Neuronal stem cell (in vitro differentiated cells): ENCODE results near the gene TECRL.

Experiments used
- DNase-seq: peaks from one replicate; pipeline ENCODE4 v3.0.0-alpha.2; 2013; ENCODE audit warnings: low spot score
- H2AFZ ChIP-seq: one replicate; pipeline ENCODE4 v1.6.1; 2013; ENCODE audit warnings: mild to moderate bottlenecking, low read length, inconsistent platforms
- H2AK5ac ChIP-seq: 2 replicates; pipeline ENCODE4 v1.6.1; 2013; ENCODE audit warnings: low read depth, mild to moderate bottlenecking, inconsistent platforms, low read length, moderate library complexity, mixed read lengths
- H2BK120ac ChIP-seq: 2 replicates; pipeline ENCODE4 v1.6.1; 2013; ENCODE audit warnings: low read depth, mild to moderate bottlenecking, inconsistent platforms, low read length, moderate library complexity, mixed read lengths
- H2BK12ac ChIP-seq: one replicate; pipeline ENCODE4 v1.6.1; 2013; ENCODE audit warnings: low read length, inconsistent platforms
- H2BK15ac ChIP-seq: 2 replicates; pipeline ENCODE4 v1.6.1; 2013; ENCODE audit warnings: mild to moderate bottlenecking, low read length, inconsistent platforms, mixed read lengths
- H2BK5ac ChIP-seq: one replicate; pipeline ENCODE4 v1.6.1; 2013; ENCODE audit warnings: inconsistent platforms, mild to moderate bottlenecking, low read length, moderate library complexity
- H3K14ac ChIP-seq: one replicate; pipeline ENCODE4 v1.6.1; 2013; ENCODE audit warnings: low read length, inconsistent platforms
- H3K18ac ChIP-seq: 2 replicates; pipeline ENCODE4 v1.6.1; 2013; ENCODE audit warnings: low read length, inconsistent platforms
- H3K23ac ChIP-seq: 2 replicates; pipeline ENCODE4 v1.6.1; 2013; ENCODE audit warnings: low read depth, mild to moderate bottlenecking, mixed read lengths, low read length, inconsistent platforms; ENCODE audit not compliant: poor library complexity
- H3K27ac ChIP-seq: replicated peaks from 3 replicates; pipeline ENCODE4 v1.5.1; 2013; ENCODE audit warnings: low read length, inconsistent platforms
- H3K27me3 ChIP-seq, 3 experiments: 2 replicates each; pipeline ENCODE4 v1.6.1; 2013; ENCODE audit warnings: low read length in 3 of 3, mild to moderate bottlenecking in 2 of 3, inconsistent platforms in 1 of 3, low read depth in 1 of 3, mixed read lengths in 1 of 3, moderate library complexity in 1 of 3; ENCODE audit not compliant: control insufficient read depth in 3 of 3, insufficient read depth in 3 of 3
- H3K36me3 ChIP-seq, 2 donors: replicated peaks in 1 of 2; 2 replicates each; pipeline ENCODE4 v1.6.1; 2013; ENCODE audit warnings: low read length in 2 of 2; ENCODE audit not compliant: control insufficient read depth in 2 of 2, insufficient read depth in 2 of 2
- H3K4ac ChIP-seq: 2 replicates; pipeline ENCODE4 v1.6.1; 2013; ENCODE audit warnings: inconsistent platforms, mild to moderate bottlenecking, low read length, moderate library complexity
- H3K4me1 ChIP-seq, 2 donors: 1 replicate in 1 of 2; 2 replicates in 1 of 2; pipeline ENCODE4 v1.6.1; 2013; ENCODE audit warnings: low read length in 2 of 2, low read depth in 1 of 2; ENCODE audit not compliant: control insufficient read depth in 2 of 2, insufficient read depth in 1 of 2
- H3K4me2 ChIP-seq: one replicate; pipeline ENCODE4 v1.6.1; 2013; ENCODE audit warnings: mild to moderate bottlenecking, low read length, inconsistent platforms; ENCODE audit not compliant: insufficient read depth, poor library complexity, severe bottlenecking
- H3K4me3 ChIP-seq, 2 donors: 2 replicates each; pipeline ENCODE4 v1.5.1; 2013; ENCODE audit warnings: low read length in 2 of 2, mild to moderate bottlenecking in 2 of 2, inconsistent platforms in 1 of 2, moderate library complexity in 1 of 2
- H3K79me1 ChIP-seq: one replicate; pipeline ENCODE4 v1.6.1; 2013; ENCODE audit warnings: low read depth, mild to moderate bottlenecking, inconsistent platforms, low read length, moderate library complexity
- H3K9ac ChIP-seq: one replicate; pipeline ENCODE4 v1.6.1; 2013; ENCODE audit warnings: mild to moderate bottlenecking, low read depth, low read length, inconsistent platforms; ENCODE audit not compliant: poor library complexity
- H3K9me3 ChIP-seq, 2 donors: replicated peaks in 1 of 2; 2 replicates each; pipeline versions ENCODE3 to v1.6.1; 2013; ENCODE audit warnings: low read length in 2 of 2, mild to moderate bottlenecking in 2 of 2, inconsistent platforms in 1 of 2, low read depth in 1 of 2, mixed read lengths in 1 of 2, moderate library complexity in 1 of 2; ENCODE audit not compliant: control insufficient read depth in 2 of 2, insufficient read depth in 1 of 2
- H4K8ac ChIP-seq: one replicate; pipeline ENCODE4 v1.6.1; 2013; ENCODE audit warnings: low read depth, mild to moderate bottlenecking, inconsistent platforms, low read length, moderate library complexity
- H4K91ac ChIP-seq: one replicate; pipeline ENCODE4 v1.6.1; 2013; ENCODE audit warnings: low read length, low read depth, mild to moderate bottlenecking, inconsistent platforms; ENCODE audit not compliant: poor library complexity
- WGBS, 2 donors: extraction: QIAGEN DNeasy Blood & Tissue Kit; methylation state at CpG; one replicate each; pipeline ENCODE4 v1.1.7; 2013; ENCODE audit warnings: missing lambda C conversion rate in 2 of 2, mixed read lengths in 1 of 2; ENCODE audit not compliant: insufficient read length in 2 of 2, insufficient replicate concordance in 1 of 2; ENCODE audit errors: extremely low coverage in 2 of 2; 5-methylcytosine and 5-hydroxymethylcytosine counted together

The TECRL gene

DNA sequence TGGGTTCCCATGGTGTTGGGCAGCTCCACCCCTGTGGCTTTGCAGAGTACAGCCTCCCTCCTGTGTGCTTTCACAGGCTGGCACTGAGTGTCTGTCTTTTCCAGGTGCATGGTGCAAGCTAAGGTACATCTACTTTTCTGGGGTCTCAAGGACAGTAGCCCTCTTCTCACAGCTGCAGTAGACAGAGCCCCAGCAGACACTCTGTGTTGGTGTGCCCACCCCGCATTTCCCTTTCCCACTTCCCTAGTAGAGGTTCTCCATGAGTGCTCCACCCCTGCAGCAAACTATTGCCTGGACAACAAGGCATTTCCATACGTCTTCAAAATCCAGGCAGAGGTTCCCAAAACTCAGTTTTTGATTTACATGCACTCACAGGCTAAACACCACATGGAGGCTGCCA, 143.0 kb downstream of the TECRL start:
- H3K79me1 ChIP-seq, result no peaks in the 10 kb centered on the region
- H3K4ac ChIP-seq, result no peak overlapping the region
- H2BK12ac ChIP-seq, result no peak overlapping the region
- H3K23ac ChIP-seq, result no peak overlapping the region
- no peak overlapping the region for H3K18ac ChIP-seq
- no peak overlapping the region for H3K14ac ChIP-seq
- H3K36me3 ChIP-seq, result no peaks in the 10 kb centered on the region
- no peak overlapping the region for H2BK15ac ChIP-seq
- no peaks in the 10 kb centered on the region for H3K9me3 ChIP-seq
- no CpG with 5 or more reads among the region's 2 CpGs for WGBS, 2 donors
- no peak overlapping the region for H4K8ac ChIP-seq
- H3K4me3 ChIP-seq, result no peak overlapping the region
- no peak overlapping the region for H2AK5ac ChIP-seq
- no peaks in the 10 kb centered on the region for H3K27me3 ChIP-seq
- no peak overlapping the region for H3K9ac ChIP-seq
- no peak overlapping the region for H2BK120ac ChIP-seq
- H2AFZ ChIP-seq, result no peak overlapping the region
- DNase-seq, result no peak
- no peak overlapping the region for H2BK5ac ChIP-seq
- H3K4me2 ChIP-seq, result no peak overlapping the region
- H3K27ac ChIP-seq, result no peak overlapping the region
- no peaks in the 10 kb centered on the region for H3K4me1 ChIP-seq
- no peak overlapping the region for H4K91ac ChIP-seq

DNA sequence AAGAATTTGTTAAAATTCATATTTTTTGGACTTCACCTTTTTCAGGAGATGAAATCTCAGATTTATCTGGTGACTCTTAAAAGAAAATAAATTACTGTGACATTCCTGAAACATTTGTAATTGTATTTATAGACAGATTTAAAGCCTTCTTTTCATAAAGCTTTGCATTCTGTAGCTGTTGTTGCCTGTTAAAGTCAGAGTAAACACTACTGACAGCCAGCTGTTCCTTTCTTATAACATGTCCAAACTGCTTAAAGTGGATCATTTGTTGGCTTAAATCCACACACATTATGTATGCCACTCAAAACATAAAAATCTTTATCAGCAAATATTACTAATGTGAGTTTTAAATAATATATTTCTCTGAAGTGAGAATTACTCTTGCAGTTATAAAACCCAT, 157.5 kb downstream of the TECRL start:
- DNase-seq, result no peak
- Histone ChIP-seq H2AFZ (no peak overlapping the region), H2BK120ac (no peak overlapping the region), H3K23ac (no peak overlapping the region), H2AK5ac (no peak overlapping the region), H3K4me1 (no peaks in the 10 kb centered on the region), H3K79me1 (no peaks in the 10 kb centered on the region), H2BK15ac (no peak overlapping the region), H2BK5ac (no peak overlapping the region), H3K18ac (no peak overlapping the region), H4K91ac (no peak overlapping the region), H3K4ac (no peak overlapping the region), H3K9ac (no peak overlapping the region), H3K27me3 (no peaks in the 10 kb centered on the region), H3K4me2 (no peak overlapping the region), H3K27ac (no peak overlapping the region), H3K9me3 (no peaks in the 10 kb centered on the region), H3K4me3 (no peak overlapping the region), H2BK12ac (no peak overlapping the region), H3K36me3 (no peaks in the 10 kb centered on the region), H4K8ac (no peak overlapping the region), H3K14ac (no peak overlapping the region)

DNA sequence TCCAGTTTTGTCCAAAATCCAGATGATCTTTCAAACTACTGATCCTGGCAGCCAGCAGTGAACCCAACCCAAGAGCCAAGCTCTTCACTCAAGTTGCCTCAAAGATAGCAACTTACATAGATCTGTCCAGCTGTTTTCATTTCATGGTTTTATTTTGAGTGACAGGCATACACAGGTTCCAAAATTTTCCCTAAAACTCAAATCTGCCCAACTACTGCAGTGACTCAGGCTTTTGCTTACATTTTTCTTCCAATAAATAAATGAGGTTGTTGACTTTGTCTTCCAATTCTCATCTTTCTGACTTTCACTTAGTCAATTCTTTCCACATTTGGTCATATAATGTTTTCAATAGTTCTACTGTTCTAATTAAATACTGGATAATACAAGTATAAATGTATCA, 158.8 kb downstream of the TECRL start:
- no peak overlapping the region for H3K23ac ChIP-seq
- H3K27me3 ChIP-seq, result no peaks in the 10 kb centered on the region
- H3K4me3 ChIP-seq, result no peak overlapping the region
- no peak for DNase-seq
- H3K9me3 ChIP-seq, result no peaks in the 10 kb centered on the region
- no peaks in the 10 kb centered on the region for H3K79me1 ChIP-seq
- H2BK12ac ChIP-seq, result no peak overlapping the region
- H3K27ac ChIP-seq, result no peak overlapping the region
- H4K8ac ChIP-seq, result no peak overlapping the region
- H3K18ac ChIP-seq, result no peak overlapping the region
- H3K4ac ChIP-seq, result no peak overlapping the region
- no peak overlapping the region for H4K91ac ChIP-seq
- no peak overlapping the region for H3K14ac ChIP-seq
- no peaks in the 10 kb centered on the region for H3K36me3 ChIP-seq
- no peaks in the 10 kb centered on the region for H3K4me1 ChIP-seq
- no peak overlapping the region for H2BK5ac ChIP-seq
- H2AFZ ChIP-seq, result no peak overlapping the region
- H2BK120ac ChIP-seq, result no peak overlapping the region
- no peak overlapping the region for H3K9ac ChIP-seq
- no peak overlapping the region for H2BK15ac ChIP-seq
- no peak overlapping the region for H3K4me2 ChIP-seq
- H2AK5ac ChIP-seq, result no peak overlapping the region

DNA sequence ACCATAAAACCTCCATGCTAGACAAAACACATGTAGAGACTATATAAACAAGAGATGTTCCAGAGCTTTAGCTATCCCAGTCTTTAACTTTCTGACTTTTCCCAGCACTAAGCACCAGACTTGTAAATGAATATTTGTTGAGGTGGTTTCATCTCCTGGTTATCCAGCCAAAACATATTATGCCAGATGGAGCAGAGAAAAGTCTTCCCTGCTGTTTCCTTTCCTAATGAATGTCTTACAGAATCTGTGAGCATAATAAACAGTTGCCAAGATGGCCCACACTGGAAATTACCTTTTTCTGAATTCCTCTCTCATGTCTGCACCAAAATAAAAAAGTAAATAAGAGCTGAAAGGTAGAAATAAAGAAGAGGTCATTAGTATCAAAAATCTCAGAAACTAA, 159.2 kb downstream of the TECRL start:
- H3K4me2 ChIP-seq, result no peak overlapping the region

More for the DNA sequence above, 159.2 kb downstream of the TECRL start:
- Histone ChIP-seq H3K9ac (no peak overlapping the region), H2AK5ac (no peak overlapping the region), H3K23ac (no peak overlapping the region), H3K36me3 (no peaks in the 10 kb centered on the region), H3K4me1 (no peaks in the 10 kb centered on the region), H2BK12ac (no peak overlapping the region), H2BK120ac (no peak overlapping the region), H2AFZ (no peak overlapping the region), H3K14ac (no peak overlapping the region), H3K18ac (no peak overlapping the region), H3K4ac (no peak overlapping the region), H3K27me3 (no peaks in the 10 kb centered on the region), H4K8ac (no peak overlapping the region), H2BK5ac (no peak overlapping the region), H3K4me3 (no peak overlapping the region), H3K27ac (no peak overlapping the region), H2BK15ac (no peak overlapping the region), H3K9me3 (no peaks in the 10 kb centered on the region), H3K79me1 (no peaks in the 10 kb centered on the region), H4K91ac (no peak overlapping the region)
- no peak for DNase-seq
